ENCODE data around the gene CDH12.

The CDH12 gene

GRCh38 chr5:22505891-22506290 lies 347.3 kb downstream of the CDH12 start:
- Histone ChIP-seq H3K4me3 (ENCODE audit: low read depth, low read length) (no peak overlapping the region), H3K9me3 (ENCODE audit: insufficient read depth, low read depth, low read length) (no peaks in the 10 kb centered on the region), H3K4me1 (ENCODE audit: control insufficient read depth in 1 of 2, insufficient read depth in 2 of 2, low read length in 2 of 2) (no peaks in the 10 kb centered on the region), H4K91ac (ENCODE audit: low read depth, low read length) (no peak overlapping the region), H3K79me2 (ENCODE audit: control insufficient read depth, insufficient read depth, low read length, poor library complexity) (no peaks in the 10 kb centered on the region), H2AFZ (ENCODE audit: insufficient read depth, low read length, poor library complexity) (no peak overlapping the region), H3K9ac (ENCODE audit: low read length) (no peak overlapping the region), H3K23ac (ENCODE audit: low read length) (no peak overlapping the region), H3K79me1 (ENCODE audit: low read length) (no peaks in the 10 kb centered on the region), H3K4me2 (ENCODE audit: low read length) (no peak overlapping the region), H2BK12ac (ENCODE audit: low read length) (no peak overlapping the region), H3K36me3 (ENCODE audit: control insufficient read depth in 1 of 2, insufficient read depth in 2 of 2, low read length in 2 of 2) (no peaks in the 10 kb centered on the region), H2BK5ac (ENCODE audit: low read depth, low read length, poor library complexity) (no peak overlapping the region), H3K18ac (ENCODE audit: low read length) (no peak overlapping the region), H3K4ac (ENCODE audit: low read depth, low read length) (no peak overlapping the region), H3K27me3 (ENCODE audit: insufficient read depth, low read length) (no peaks in the 10 kb centered on the region), H3K27ac (ENCODE audit: low read depth, low read length) (no peak overlapping the region), H2BK120ac (ENCODE audit: insufficient read depth, low read length, poor library complexity) (no peak overlapping the region), H3K14ac (ENCODE audit: low read length) (no peak overlapping the region), H4K12ac (ENCODE audit: low read depth, low read length) (no peak overlapping the region), H4K8ac (ENCODE audit: low read depth, low read length) (no peak overlapping the region), H2AK5ac (ENCODE audit: low read length) (no peak overlapping the region)
- no CpG with 5 or more reads among the region's 3 CpGs for WGBS (ENCODE audit: extremely low coverage, insufficient coverage, insufficient read length)
- no peak for DNase-seq

GRCh38 chr5:22504411-22504810 lies 348.7 kb downstream of the CDH12 start:
- no peaks in the 10 kb centered on the region for H3K27me3 ChIP-seq (ENCODE audit: insufficient read depth, low read length)
- H3K4me2 ChIP-seq (ENCODE audit: low read length): no peak overlapping the region
- H4K12ac ChIP-seq (ENCODE audit: low read depth, low read length): no peak overlapping the region
- H3K27ac ChIP-seq (ENCODE audit: low read depth, low read length): no peak overlapping the region
- no peaks in the 10 kb centered on the region for H3K79me1 ChIP-seq (ENCODE audit: low read length)
- H3K14ac ChIP-seq (ENCODE audit: low read length): no peak overlapping the region
- no peaks in the 10 kb centered on the region for H3K9me3 ChIP-seq (ENCODE audit: insufficient read depth, low read depth, low read length)
- H2BK120ac ChIP-seq (ENCODE audit: insufficient read depth, low read length, poor library complexity): no peak overlapping the region
- no peak overlapping the region for H2AFZ ChIP-seq (ENCODE audit: insufficient read depth, low read length, poor library complexity)
- WGBS (ENCODE audit: extremely low coverage, insufficient coverage, insufficient read length): no CpG with 5 or more reads among the region's 3 CpGs
- H2BK12ac ChIP-seq (ENCODE audit: low read length): no peak overlapping the region
- no peak for DNase-seq
- H3K23ac ChIP-seq (ENCODE audit: low read length): no peak overlapping the region
- no peak overlapping the region for H4K8ac ChIP-seq (ENCODE audit: low read depth, low read length)
- no peak overlapping the region for H3K18ac ChIP-seq (ENCODE audit: low read length)
- H3K79me2 ChIP-seq (ENCODE audit: control insufficient read depth, insufficient read depth, low read length, poor library complexity): no peaks in the 10 kb centered on the region
- no peak overlapping the region for H3K9ac ChIP-seq (ENCODE audit: low read length)
- H4K91ac ChIP-seq (ENCODE audit: low read depth, low read length): no peak overlapping the region
- H3K4ac ChIP-seq (ENCODE audit: low read depth, low read length): no peak overlapping the region
- no peaks in the 10 kb centered on the region for H3K4me1 ChIP-seq (ENCODE audit: control insufficient read depth in 1 of 2, insufficient read depth in 2 of 2, low read length in 2 of 2)
- no peak overlapping the region for H3K4me3 ChIP-seq (ENCODE audit: low read depth, low read length)
- no peaks in the 10 kb centered on the region for H3K36me3 ChIP-seq (ENCODE audit: control insufficient read depth in 1 of 2, insufficient read depth in 2 of 2, low read length in 2 of 2)
- no peak overlapping the region for H2AK5ac ChIP-seq (ENCODE audit: low read length)
- H2BK5ac ChIP-seq (ENCODE audit: low read depth, low read length, poor library complexity): no peak overlapping the region

- DNase-seq: no peak
- Histone ChIP-seq H4K12ac (ENCODE audit: low read depth, low read length) (no peak overlapping the region), H3K4me1 (ENCODE audit: control insufficient read depth in 1 of 2, insufficient read depth in 2 of 2, low read length in 2 of 2) (no peaks in the 10 kb centered on the region), H3K4ac (ENCODE audit: low read depth, low read length) (no peak overlapping the region), H3K79me1 (ENCODE audit: low read length) (no peaks in the 10 kb centered on the region), H4K91ac (ENCODE audit: low read depth, low read length) (no peak overlapping the region), H3K9me3 (ENCODE audit: insufficient read depth, low read depth, low read length) (no peaks in the 10 kb centered on the region), H3K4me3 (ENCODE audit: low read depth, low read length) (no peak overlapping the region), H2BK12ac (ENCODE audit: low read length) (no peak overlapping the region), H3K9ac (ENCODE audit: low read length) (no peak overlapping the region), H3K79me2 (ENCODE audit: control insufficient read depth, insufficient read depth, low read length, poor library complexity) (no peaks in the 10 kb centered on the region), H3K36me3 (ENCODE audit: control insufficient read depth in 1 of 2, insufficient read depth in 2 of 2, low read length in 2 of 2) (no peaks in the 10 kb centered on the region), H3K14ac (ENCODE audit: low read length) (no peak overlapping the region), H2AFZ (ENCODE audit: insufficient read depth, low read length, poor library complexity) (no peak overlapping the region), H2BK120ac (ENCODE audit: insufficient read depth, low read length, poor library complexity) (no peak overlapping the region), H2BK5ac (ENCODE audit: low read depth, low read length, poor library complexity) (no peak overlapping the region), H3K23ac (ENCODE audit: low read length) (no peak overlapping the region), H2AK5ac (ENCODE audit: low read length) (no peak overlapping the region), H3K18ac (ENCODE audit: low read length) (no peak overlapping the region), H4K8ac (ENCODE audit: low read depth, low read length) (no peak overlapping the region), H3K27ac (ENCODE audit: low read depth, low read length) (no peak overlapping the region), H3K27me3 (ENCODE audit: insufficient read depth, low read length) (no peaks in the 10 kb centered on the region), H3K4me2 (ENCODE audit: low read length) (no peak overlapping the region)
- no CpG with 5 or more reads among the region's 1 CpG for WGBS (ENCODE audit: extremely low coverage, insufficient coverage, insufficient read length)
Measured at GRCh38 chr5:22500556-22500955, 352.6 kb downstream of the CDH12 start.

GRCh38 chr5:22496666-22497065 lies 356.5 kb downstream of the CDH12 start:
- Histone ChIP-seq H3K4ac (ENCODE audit: low read depth, low read length) (no peak overlapping the region), H3K27ac (ENCODE audit: low read depth, low read length) (no peak overlapping the region), H3K18ac (ENCODE audit: low read length) (no peak overlapping the region), H3K23ac (ENCODE audit: low read length) (no peak overlapping the region), H2BK120ac (ENCODE audit: insufficient read depth, low read length, poor library complexity) (no peak overlapping the region), H4K91ac (ENCODE audit: low read depth, low read length) (no peak overlapping the region), H2AFZ (ENCODE audit: insufficient read depth, low read length, poor library complexity) (no peak overlapping the region), H3K27me3 (ENCODE audit: insufficient read depth, low read length) (no peaks in the 10 kb centered on the region), H3K4me1 (ENCODE audit: control insufficient read depth in 1 of 2, insufficient read depth in 2 of 2, low read length in 2 of 2) (no peaks in the 10 kb centered on the region), H4K12ac (ENCODE audit: low read depth, low read length) (no peak overlapping the region), H2BK12ac (ENCODE audit: low read length) (no peak overlapping the region), H3K9ac (ENCODE audit: low read length) (no peak overlapping the region), H3K36me3 (ENCODE audit: control insufficient read depth in 1 of 2, insufficient read depth in 2 of 2, low read length in 2 of 2) (no peaks in the 10 kb centered on the region), H3K14ac (ENCODE audit: low read length) (no peak overlapping the region), H3K4me2 (ENCODE audit: low read length) (no peak overlapping the region), H2AK5ac (ENCODE audit: low read length) (no peak overlapping the region), H3K79me1 (ENCODE audit: low read length) (no peaks in the 10 kb centered on the region), H3K9me3 (ENCODE audit: insufficient read depth, low read depth, low read length) (peaks cover 1% of the 10 kb centered on the region), H4K8ac (ENCODE audit: low read depth, low read length) (no peak overlapping the region), H2BK5ac (ENCODE audit: low read depth, low read length, poor library complexity) (no peak overlapping the region), H3K79me2 (ENCODE audit: control insufficient read depth, insufficient read depth, low read length, poor library complexity) (no peaks in the 10 kb centered on the region), H3K4me3 (ENCODE audit: low read depth, low read length) (no peak overlapping the region)
- no peak for DNase-seq
- no CpG with 5 or more reads among the region's 4 CpGs for WGBS (ENCODE audit: extremely low coverage, insufficient coverage, insufficient read length)

All from trophoblast cell (in vitro differentiated cells and primary cell).